ENCODE measurements around the gene YIF1A.

YIF1A gene, protein sequence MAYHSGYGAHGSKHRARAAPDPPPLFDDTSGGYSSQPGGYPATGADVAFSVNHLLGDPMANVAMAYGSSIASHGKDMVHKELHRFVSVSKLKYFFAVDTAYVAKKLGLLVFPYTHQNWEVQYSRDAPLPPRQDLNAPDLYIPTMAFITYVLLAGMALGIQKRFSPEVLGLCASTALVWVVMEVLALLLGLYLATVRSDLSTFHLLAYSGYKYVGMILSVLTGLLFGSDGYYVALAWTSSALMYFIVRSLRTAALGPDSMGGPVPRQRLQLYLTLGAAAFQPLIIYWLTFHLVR

DNA sequence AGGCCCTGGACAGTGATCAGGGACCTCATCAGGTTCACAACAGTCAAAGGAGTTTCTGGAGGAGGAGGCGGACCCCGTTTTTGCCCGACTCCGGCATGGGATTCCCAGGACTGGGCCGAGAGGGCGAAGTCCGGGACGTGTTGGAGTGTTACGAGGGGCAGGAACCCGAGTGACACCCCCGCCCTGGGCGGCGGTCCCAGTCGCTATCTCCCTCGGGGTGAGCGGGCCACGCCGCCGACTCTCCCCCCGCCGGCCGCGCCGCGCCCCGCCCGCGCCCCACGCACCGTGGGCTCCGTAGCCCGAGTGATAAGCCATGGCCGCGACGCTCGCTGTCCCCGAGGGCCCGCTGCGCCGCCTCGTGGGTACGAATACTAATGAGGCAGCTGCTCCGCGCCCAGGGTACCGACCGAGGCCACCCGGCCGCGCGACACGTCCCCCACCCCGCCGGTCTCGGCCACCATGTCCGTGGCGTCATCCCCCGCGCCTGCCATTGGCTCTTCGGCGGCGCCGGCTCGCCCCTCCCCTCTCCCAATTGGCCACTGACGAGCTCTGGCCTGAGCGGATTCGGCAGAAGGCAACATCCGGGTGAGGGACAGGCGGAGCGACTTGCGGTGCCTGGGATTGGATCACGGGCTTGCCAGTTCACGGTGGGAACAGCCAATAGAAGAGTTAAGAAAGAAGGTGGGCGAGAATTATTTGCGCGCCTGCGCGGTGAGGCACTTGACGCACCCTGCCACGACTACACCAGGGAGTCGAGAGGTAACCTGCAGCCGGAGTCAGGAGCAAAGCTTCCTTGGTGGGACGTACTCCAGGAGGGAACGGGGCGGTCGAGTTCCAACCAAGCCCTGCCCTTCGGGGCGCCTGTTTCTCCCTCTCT is at the start of gene YIF1A:
Gene YIF1A, minus strand, starts transcription at position 473 of the 877 bp plus-strand sequence. Its CDS starts 158 bp downstream, at position 315.
- peak; percentile 99 for DNase-seq

DNA sequence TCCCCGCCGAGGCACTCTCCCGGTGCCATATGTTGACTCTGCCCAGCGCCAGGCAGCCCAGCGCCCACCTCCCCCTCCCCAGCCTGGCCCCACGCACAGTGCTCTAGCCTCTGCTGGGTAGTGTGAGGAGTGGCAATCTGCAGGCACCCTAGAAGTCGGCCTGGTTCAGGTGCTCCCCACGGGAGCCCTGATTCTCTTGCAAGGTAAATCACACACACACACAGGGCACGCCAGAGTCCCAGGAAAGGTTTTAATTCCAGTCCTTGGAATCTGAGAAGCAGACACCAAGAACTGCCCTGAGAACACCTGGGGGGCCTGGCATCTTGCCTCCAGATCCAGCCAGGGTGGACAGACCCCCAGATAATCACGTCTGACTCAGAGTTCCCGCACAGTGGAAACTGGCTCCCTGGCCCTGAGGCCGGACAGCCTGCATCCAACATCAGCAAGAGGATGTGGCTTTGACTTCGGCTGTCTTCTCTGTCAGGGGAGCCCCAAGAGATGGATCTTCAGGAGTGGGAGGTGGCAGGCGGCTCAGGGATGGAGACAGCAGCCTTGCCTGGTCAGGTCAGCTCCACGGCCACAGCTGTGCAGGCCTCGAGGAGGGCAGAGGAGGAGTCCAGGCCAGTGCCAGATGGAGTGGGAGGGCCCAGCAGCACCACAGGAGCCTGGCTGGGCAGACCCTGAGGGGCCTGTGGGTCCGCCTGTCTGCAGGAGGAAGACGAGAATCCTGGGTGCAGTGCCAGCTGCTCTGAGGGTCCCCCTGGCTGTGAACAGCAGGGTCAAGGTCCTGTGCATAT is 48.4 kb upstream of the YIF1A start:
- DNase-seq = no peak

DNA sequence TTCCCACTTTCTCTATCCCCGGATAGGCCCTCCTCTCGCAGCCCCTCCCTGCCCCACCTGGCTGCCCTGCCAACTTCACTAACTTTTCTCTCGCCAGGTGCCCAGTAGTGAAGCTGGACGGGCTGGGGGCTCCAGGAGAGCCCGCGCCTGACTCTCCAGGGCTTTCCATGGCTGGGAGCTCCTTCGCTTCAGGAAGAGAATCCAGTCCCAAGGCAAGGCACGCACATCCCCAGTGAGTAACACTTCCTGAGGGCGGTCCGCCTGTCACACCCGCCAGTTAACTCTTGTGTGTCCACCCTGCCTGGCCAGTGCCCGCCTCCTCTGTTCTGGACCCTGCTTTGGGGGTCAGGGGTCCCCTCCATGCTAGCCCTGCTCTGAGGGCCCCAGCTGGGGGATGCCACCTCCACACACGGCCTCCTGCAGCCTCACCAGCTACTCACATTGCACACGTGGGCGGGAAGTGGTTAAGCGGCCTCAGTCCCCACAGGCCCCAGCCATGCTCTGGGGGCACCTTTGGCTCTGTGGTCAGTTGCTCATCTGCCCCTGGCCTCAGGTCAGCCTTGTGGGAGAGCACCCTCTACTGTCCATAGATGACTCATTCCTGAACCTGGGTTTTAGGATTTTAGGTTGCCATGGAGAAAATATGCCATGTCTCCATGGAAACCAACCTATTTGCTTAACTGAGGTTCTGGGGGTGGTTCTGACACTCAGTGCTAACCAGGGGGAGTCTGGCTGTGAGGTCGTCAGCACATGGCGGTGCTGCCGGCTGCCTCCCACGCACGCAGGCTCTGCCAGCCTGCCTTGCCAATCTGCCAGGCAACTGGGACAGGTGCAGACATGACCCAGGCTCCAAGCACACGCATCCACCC is 47.5 kb upstream of the YIF1A start, which contains the start of gene RIN1:
Gene RIN1, minus strand, starts transcription at position 201 of the 869 bp plus-strand sequence. Its CDS starts 32 bp downstream, at position 169.
- peak; percentile 77 for DNase-seq

DNA sequence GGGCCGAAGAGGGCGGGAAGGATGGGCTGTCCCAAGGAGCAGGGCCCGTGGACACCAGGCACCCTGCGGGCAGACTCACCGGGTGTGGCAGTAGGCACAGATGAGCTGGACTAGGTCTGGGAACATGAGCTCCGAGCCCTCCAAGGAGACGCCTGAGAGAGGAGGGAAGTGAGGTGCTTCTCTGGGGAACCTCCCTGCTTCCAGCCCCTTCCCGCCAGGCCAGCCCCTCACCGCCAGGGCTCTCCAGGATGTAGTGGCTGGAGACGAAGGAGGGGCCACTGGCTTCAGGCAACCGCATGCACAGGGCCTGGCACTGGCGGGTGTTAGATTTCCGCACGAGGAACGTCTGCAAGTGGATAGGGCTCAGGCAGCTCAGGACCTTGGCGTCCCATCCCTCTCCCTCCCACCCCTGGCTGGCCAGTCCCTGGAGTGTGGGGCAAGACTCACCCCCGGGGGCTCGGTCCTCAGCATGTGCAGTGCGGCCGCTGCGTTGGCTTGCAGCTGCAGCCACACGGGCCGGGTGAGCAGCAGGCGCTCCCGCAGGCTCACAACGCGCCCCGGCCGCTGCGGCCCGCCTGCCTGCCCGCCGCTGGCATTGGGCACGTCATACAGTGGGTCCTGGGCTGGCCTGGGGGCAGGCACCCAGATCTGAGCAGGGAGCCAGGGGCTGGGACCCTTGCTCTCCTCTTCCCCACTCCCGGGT is 46.7 kb upstream of the YIF1A start:
- DNase-seq = no peak

DNA sequence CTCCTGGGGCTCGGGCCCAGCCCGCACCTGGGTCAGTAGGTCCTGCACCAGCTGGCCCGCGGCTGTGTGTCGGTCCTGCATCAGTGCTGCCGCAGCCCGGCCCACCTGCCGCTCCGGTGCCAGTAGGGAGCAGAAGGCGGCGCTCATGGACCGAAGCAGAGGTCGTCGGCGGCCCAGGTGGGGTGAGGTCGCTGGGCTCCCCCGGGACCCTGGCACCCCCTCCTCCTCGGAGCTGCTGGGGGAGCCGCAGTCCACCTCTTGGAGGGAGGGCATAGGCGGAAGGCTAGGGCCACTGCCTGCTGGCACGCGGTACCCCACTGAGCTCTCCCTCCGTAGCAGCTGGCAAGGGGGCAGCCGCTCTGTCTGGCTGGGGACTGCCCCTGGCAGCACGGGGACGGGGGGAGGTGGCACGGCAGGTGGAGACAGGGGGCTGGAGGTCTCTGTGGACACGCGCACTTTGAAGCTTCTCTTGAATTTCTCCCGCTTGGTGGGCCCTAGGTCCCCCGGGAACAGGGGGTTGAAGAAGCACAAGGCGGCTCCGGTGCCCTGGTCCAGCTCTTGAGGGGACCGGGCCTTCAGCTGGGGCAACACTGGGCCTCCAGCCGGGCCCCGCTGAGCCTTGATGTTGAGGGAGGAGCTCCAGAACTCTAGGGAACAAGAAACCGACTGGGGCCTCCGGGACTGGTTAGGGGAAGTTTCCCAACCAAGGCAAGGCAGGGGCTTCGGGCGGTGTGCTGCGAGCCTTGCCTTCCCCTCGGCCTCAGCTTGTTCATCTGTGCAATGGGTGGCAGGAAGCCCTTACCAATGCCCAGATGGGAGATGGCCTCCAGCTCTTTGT is 45.9 kb upstream of the YIF1A start:
- no peak for DNase-seq

DNA sequence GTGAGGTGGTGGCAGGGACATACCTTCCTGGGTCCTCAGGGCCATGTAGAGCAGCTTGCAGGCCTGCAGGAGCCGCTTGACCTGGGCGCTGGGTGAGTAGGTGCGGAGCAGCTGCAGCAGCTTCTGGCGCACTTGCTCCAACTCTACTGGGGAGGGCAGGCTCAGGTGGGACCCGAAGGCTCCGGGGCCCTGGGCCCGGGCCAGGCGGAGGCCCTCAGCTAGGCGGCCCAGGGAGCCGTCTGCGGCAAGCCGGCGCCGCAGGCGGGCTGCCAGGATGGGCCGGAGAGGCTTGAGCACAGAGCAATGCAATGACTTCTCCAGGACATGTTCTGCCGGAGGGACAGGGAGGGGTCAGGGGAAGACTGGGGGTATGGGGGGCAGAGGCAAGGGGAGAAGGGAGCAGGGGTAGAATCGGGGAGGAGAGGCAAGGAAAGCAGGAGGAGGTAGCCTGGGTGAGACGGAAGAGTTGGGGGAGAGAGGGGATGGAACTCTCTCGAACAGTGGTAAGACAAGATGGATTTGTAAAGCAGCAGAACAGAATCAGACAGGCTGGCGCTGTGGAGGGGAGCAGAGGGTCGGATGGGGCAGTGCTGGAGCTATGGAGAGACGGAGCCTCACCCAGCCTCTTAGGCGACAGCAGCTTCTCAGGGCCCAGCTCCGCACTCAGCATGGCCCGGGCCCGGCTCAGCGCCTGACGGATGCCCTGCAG is 45.1 kb upstream of the YIF1A start:
- no peak for DNase-seq

DNA sequence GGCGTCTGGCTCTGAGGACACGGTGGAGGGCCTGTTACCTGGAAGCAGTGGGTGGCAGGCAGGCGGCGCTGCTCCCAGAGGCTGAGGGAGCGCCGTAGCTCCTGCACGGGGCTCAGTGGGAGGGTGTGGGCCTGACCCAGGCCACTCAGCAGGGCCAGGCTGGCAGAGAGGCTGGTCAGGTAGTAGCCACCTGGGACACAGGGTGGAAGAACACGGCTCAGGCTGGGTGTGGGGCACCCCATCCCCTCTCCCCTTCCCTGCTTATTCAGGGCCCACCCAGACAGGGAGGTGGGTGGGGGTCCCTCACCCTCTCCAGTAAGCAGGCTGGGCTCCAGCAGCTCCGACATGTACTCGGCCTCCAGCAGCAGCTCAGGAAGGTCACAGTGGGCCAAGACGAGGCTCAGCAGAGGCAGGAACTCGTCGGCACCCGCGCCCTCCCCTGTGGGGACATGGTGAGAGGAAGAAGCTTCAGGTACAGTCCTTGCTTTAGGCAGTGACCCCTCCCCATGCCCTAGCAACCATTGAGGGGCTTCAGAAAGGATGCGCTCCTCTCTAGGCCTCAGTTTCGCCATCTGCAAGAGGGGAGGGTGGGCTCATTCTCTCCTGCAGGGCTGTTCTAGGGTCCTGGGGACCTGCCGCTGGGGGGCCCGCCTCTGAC is 44.4 kb upstream of the YIF1A start:
- DNase-seq = no peak

DNA sequence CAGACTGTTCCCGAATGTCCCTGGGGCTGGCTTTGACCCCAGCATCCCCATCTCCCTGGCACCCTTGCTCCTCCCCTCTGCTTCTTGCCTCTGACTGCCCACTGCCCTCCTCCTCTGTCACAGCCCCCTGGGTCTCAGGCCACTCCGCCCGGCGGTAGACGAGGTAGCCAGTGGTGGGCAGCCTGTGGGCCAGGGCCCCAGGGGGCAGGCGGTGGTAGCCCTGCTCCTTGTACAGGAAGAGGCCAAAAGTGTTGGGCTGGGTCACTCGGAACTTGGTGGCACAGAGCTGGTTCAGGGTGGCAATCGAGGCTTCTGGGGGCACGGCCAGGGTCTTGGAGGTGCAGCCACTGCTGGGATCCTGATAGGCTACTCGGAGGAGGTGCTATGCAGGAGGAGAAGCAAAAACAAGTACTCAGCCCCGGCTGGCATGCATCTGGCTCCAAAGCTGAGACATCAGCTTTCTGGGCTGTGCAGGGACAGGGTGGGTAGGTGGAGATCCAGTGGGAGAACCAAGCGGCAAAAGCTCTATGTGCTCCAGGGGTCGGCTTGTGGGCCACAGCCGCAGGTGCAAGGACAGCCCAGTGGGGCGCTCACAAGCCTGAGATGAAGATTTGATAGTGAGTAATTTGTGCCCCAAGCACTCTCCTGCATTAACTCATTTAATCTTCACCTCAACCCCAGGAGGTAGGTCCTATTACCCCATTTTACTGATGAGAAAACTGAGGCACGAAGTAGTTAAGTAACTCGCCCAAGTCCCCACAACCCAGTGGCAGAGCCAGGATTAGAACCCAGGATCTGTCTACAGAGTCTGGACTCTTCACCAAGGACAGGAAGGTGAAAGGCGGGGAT is 43.7 kb upstream of the YIF1A start:
- no peak for DNase-seq

DNA sequence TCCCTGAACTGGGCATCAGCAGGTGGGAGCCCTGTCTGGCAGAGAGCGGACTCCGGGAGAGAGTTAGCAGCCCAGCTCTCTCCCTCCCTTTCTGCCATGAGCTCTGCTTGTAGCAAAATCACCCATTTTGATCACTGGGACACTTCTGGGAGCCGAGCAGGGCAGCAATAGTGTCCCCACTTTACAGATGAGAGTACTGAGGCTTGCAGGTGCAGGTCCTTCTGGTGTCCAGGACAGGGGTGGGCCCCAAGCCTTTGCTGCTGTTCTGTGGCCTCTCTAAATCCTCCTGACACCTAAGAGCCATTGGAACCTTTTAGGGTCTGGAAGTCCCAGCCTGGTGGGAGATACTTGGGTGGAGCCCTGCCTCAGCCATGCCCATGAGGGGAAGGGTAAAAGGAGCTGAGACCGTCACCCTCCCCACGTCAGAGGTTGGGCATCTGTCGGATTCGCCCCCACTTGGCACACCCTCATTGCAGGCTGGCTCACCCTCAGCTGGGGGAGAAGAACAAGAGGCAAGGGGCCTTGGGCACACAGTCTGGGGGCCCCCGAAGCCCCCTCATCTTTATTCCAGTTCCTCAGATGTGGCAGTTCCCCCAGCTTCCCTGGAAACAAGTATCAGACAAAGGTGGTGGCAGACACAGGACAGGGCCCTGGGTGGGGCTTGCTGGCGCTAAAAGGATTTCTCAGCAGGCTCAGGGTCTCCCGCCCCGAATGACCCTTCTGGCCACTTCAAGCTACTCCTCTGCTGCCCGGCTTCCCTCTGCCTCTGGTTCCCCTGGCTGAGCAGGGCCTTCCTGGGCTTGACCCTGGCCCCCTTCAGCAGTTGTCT is 42.8 kb upstream of the YIF1A start:
- no peak for DNase-seq

DNA sequence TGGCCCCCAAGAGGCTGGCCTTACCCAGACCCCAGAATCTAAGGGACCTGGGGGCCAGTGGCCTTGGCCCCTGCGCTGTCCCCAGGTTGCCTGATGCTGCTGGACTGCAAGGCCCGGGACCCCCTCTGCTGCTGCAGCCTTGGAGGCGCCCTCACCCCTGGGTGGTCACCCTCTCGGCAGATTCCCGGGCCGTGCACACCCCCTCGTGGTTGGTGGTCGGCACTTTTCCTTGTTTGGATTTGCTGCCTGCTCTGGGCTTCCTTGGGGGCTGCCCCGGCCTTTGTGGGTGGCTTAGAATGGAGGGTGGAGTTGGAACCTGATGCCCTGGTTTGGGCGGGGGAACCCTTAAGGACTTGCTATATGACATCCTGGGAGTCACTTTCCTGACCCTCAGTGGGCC is 42.0 kb upstream of the YIF1A start:
- DNase-seq = no peak

DNA sequence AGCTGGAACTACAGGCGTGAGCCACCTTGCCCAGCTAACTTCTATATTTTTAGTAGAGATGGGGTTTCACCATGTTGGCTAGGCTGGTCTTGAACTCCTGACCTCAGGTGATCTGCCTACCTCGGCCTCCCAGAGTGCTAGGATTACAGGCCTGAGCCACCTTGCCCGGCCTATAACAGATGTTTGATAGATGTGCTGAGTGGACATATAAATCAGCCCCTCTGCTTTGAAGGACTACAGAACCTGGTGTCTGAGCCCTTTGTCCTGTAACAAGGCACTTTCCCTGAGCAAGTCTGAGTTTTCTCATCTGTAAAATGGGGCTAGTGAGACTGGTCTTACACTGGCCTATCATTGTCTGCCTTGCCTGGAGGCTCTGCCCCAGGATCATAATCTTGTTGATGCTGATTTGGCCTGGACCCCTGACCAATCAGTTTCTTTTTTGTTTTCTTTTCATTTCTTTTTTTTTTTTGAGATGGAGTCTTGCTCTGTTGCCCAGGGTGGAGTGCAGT is 40.3 kb upstream of the YIF1A start:
- no peak for DNase-seq

DNA sequence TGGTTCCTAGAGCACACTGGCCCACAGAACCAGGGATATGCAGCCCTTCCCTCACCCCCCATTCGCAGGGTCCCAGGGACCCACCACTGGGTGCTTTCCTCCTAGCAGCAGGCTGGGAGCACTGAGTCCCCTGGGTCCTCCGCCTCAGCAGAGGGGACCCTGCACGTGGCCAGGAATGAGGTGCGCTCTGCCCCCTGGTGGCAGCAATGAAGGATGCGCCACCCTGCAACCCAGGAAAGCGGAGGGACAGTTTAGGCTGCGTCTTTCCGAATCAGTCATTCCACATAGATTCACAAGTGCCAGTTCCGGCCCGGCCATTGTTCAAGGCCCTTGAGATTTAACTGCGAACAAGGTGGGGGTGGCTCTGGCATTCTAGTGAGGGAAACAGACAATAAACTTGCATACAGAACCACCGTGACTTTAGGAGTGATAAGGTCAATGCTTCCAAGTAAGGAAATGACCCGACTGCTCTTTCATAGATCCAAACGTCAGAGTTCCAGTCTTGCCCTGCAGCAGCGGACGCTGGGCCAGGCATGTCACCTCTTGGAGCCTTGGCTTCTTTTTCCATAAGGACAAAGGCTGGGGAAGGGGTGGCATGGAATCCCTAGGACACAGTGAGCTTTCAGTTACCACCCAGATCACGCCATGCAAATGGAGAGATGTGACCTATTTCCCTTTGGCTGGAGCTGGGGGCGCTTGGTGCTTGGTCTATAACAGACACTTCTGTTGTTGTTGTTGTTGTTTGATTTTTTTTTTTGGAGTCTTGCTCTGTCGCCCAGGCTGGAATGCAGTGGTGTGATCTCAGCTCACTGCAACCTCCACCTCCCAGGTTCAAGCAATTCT is 39.6 kb upstream of the YIF1A start:
- peak; percentile 88 for DNase-seq

DNA sequence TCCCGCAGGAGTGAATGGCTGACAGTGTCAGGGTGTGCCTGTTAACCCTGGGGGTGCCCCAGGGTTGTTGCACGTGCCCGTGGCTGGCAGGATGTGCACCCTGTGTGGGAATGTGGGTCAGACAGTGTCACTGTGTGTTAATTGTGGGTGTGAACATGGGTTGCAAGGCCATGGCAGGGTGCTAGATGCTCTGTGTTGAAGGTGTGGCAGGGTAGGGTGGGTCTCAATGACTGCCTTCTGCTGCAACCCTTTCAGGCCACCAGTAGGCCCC is 39.0 kb upstream of the YIF1A start:
- peak; percentile 29 for DNase-seq

DNA sequence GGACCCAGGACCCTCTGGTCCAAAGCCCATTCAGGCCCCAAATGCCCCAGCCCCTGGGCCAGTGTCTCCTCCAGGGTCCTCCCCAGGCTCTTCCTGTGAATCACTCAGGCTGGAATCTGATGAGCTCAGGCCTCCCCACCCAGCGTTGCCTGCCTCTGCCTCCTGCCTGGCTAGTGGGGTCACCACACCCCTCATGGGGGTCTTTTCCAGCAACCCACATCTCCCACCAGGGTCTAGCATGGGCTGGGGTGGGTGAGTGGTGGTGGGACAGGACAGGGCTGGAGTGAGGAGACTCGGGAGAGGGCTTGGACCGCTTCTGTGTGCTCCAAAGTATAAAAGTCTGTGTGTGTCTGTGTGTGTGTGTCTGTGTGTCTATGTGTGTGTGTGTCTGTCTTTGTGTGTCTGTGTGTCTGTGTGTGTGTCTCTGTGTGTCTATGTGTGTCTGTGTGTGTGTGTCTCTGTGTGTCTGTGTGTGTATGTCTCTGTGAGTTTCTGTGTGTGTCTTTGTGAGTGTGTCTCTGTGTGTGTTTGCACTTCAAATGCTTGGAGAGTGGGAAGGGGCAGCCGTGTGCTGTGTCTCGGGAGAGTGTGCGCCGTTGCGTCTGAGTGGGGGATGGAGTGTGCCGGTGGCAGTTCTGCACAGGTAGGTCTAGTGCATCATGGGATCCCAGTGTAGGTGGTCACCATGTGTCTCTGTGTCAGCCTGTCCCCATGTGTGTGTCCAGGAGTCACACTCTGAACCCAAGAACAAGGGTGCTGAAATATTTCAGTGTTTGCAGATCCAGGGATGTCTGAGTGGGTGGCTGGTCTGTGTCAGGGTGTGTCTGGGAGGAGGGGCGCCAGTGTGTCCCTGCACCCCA is 38.5 kb upstream of the YIF1A start:
- no peak for DNase-seq
